GM23338 (cell line): Measurements from ENCODE around the gene PPP1R3F. TPM values are rescaled to one million over a fixed set of nuclear protein-coding genes. Genes with fewer than 3 reads are reported as not detected.

ENCODE experiments used
- CREB1 ChIP-seq: fragments of 250-450 bp; sonication (Bioruptor Pico); IDR thresholded peaks from 2 replicates; pipeline ENCODE4 v1.5.0; 2020; ENCODE audit warnings: low read depth, mild to moderate bottlenecking, moderate library complexity
- CTCF ChIP-seq, 2 experiments: fragments of 200-600 bp in 1 of 2; sonication (generic) in 1 of 2; conservative IDR thresholded peaks; 2 replicates each; pipeline versions ENCODE4 v1.5.1 to v1.6.1; 2016 to 2017; ENCODE audit warnings: antibody characterized with exemption in 2 of 2, low read depth in 2 of 2, mild to moderate bottlenecking in 2 of 2, moderate library complexity in 1 of 2
- EZH2 ChIP-seq: fragments of 200-600 bp; sonication (generic); IDR thresholded peaks from one replicate; pipeline ENCODE4 v1.8.0; 2017; ENCODE audit warnings: antibody characterized with exemption, mild to moderate bottlenecking, low read depth; ENCODE audit not compliant: unreplicated experiment
- EZH2phosphoT487 ChIP-seq: fragments of 200-600 bp; sonication (generic); IDR thresholded peaks from one replicate; pipeline ENCODE4 v1.8.1; 2018; ENCODE audit warnings: antibody characterized with exemption; ENCODE audit not compliant: unreplicated experiment
- JUNB ChIP-seq: IDR thresholded peaks from one replicate; pipeline ENCODE4 v1.6.1; 2016; ENCODE audit warnings: antibody characterized with exemption; ENCODE audit not compliant: unreplicated experiment
- NANOG ChIP-seq: IDR thresholded peaks from 2 replicates; pipeline ENCODE4 v1.6.1; 2016; ENCODE audit warnings: antibody characterized with exemption, borderline replicate concordance
- POLR2AphosphoS5 ChIP-seq: IDR thresholded peaks from 2 replicates; pipeline ENCODE4 v1.6.1; 2016; ENCODE audit warnings: antibody characterized with exemption, low read depth
- STAT1 ChIP-seq: IDR thresholded peaks from one replicate; pipeline ENCODE4 v1.6.1; 2016; ENCODE audit warnings: antibody characterized with exemption; ENCODE audit not compliant: unreplicated experiment
- ZNF114 ChIP-seq: fragments of 250-450 bp; sonication (Bioruptor Pico); IDR thresholded peaks from 2 replicates; pipeline ENCODE4 v1.5.0; 2020; ENCODE audit warnings: mild to moderate bottlenecking, moderate library complexity
- ZNF462 ChIP-seq: fragments of 250-450 bp; sonication (Bioruptor Pico); IDR thresholded peaks from 2 replicates; pipeline ENCODE4 v1.5.0; 2020; ENCODE audit warnings: mild to moderate bottlenecking, moderate library complexity
- polyA plus RNA-seq: library from polyadenylated mRNA; unstranded; fragments of >200 nt; fragmentation: Nextera tagmentation; extraction: Ambion mirVana; gene quantifications from 2 replicates; pipeline ENCODE4 v1.2.1, GENCODE V29; 2016
- total RNA-seq: library from RNA; depleted of rRNA; stranded (reverse); fragments of >200 nt; shearing (Covaris generic); gene quantifications from 2 replicates; pipeline ENCODE4 v1.2.3, GENCODE V29; 2014
- TF ChIP-seq, protein P1 (sequence below): IDR thresholded peaks from 2 replicates; pipeline ENCODE4 v1.6.1; 2016; ENCODE audit warnings: antibody characterized with exemption
- TF ChIP-seq, protein P2 (sequence below): IDR thresholded peaks from one replicate; pipeline ENCODE4 v1.6.1; 2018; ENCODE audit warnings: antibody characterized with exemption; ENCODE audit not compliant: unreplicated experiment

The PPP1R3F gene
- total and polyA plus RNA-seq, 2 experiments from 2014 or later: 3.1 to 11.3 TPM

DNA sequence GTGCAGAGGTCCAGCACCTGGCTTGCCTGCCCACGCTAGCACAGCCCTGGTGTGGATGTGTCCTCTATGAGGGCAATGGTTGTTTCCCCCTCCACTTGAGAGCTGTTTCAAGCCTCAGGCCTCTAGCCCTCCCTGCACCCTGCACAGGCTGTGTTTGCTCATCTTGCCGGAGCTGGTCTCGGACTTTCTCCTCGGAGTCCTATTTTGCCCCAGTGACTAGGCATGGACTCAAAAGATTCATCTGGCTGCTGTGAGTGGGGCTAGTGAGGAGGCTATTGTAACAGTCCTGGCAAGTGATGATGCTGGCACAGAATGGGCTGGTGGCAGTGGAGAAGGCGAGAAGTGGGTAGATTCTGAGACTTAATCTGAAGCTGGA is 10.9 kb upstream of the PPP1R3F start (continued):
- TF ChIP-seq ZNF462 (CRISPR knock-in tag) (no peak), NANOG (no peak), ZNF114 (CRISPR knock-in tag) (no peak), STAT1 (no peak), EZH2 (no peak), CREB1 (no peak), CTCF (conservative IDR thresholded peaks at IDR 0.05; ENCODE audit: low read depth in 2 of 2) (no peak), EZH2phosphoT487 (no peak), POLR2AphosphoS5 (no peak), JUNB (no peak)
- TF ChIP-seq, protein P1, sequence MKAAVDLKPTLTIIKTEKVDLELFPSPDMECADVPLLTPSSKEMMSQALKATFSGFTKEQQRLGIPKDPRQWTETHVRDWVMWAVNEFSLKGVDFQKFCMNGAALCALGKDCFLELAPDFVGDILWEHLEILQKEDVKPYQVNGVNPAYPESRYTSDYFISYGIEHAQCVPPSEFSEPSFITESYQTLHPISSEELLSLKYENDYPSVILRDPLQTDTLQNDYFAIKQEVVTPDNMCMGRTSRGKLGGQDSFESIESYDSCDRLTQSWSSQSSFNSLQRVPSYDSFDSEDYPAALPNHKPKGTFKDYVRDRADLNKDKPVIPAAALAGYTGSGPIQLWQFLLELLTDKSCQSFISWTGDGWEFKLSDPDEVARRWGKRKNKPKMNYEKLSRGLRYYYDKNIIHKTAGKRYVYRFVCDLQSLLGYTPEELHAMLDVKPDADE: no peak
- TF ChIP-seq, protein P2, sequence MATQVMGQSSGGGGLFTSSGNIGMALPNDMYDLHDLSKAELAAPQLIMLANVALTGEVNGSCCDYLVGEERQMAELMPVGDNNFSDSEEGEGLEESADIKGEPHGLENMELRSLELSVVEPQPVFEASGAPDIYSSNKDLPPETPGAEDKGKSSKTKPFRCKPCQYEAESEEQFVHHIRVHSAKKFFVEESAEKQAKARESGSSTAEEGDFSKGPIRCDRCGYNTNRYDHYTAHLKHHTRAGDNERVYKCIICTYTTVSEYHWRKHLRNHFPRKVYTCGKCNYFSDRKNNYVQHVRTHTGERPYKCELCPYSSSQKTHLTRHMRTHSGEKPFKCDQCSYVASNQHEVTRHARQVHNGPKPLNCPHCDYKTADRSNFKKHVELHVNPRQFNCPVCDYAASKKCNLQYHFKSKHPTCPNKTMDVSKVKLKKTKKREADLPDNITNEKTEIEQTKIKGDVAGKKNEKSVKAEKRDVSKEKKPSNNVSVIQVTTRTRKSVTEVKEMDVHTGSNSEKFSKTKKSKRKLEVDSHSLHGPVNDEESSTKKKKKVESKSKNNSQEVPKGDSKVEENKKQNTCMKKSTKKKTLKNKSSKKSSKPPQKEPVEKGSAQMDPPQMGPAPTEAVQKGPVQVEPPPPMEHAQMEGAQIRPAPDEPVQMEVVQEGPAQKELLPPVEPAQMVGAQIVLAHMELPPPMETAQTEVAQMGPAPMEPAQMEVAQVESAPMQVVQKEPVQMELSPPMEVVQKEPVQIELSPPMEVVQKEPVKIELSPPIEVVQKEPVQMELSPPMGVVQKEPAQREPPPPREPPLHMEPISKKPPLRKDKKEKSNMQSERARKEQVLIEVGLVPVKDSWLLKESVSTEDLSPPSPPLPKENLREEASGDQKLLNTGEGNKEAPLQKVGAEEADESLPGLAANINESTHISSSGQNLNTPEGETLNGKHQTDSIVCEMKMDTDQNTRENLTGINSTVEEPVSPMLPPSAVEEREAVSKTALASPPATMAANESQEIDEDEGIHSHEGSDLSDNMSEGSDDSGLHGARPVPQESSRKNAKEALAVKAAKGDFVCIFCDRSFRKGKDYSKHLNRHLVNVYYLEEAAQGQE: no peak
